H1 (cell line): ENCODE results near the gene ESPNL. TPM values are rescaled to one million over a fixed set of nuclear protein-coding genes. Genes with fewer than 3 reads are reported as not detected.

Experiments
- GTF2F1 ChIP-seq: IDR thresholded peaks from 2 replicates; pipeline ENCODE4 v1.6.1; 2012; ENCODE audit warnings: low read depth, low read length, improper control_type of control experiment, borderline replicate concordance
- polyA plus RNA-seq, 7 experiments: library from polyadenylated mRNA; depleted of rRNA in 3 of 7; stranded (reverse) in 5 of 7; unstranded in 2 of 7; fragments of >200 nt in 5 of 7; fragments of 200-250 nt in 2 of 7; gene quantifications; 1 replicate in 5 of 7; 2 replicates in 1 of 7; 4 replicates in 1 of 7; pipeline versions ENCODE4 v1.2.1 to v1.2.3, GENCODE V29; 2011 to 2013; ENCODE audit warnings: missing spikeins in 2 of 7, mixed read lengths in 2 of 7
- total RNA-seq: library from RNA; stranded (reverse); fragmentation: NEBNext Ultra II Directional; extraction: Animal tissue kit (Norgen Biotek cat#: 25700); gene quantifications from 2 replicates; pipeline ENCODE4 v1.2.1, GENCODE V29; 2021

ESPNL gene
- total and polyA plus RNA-seq, 2 of the 8 experiments (the other 6 are each of a cell fraction or from before 2014, with no cell fraction given), result 0.68 to 1.3 TPM

DNA sequence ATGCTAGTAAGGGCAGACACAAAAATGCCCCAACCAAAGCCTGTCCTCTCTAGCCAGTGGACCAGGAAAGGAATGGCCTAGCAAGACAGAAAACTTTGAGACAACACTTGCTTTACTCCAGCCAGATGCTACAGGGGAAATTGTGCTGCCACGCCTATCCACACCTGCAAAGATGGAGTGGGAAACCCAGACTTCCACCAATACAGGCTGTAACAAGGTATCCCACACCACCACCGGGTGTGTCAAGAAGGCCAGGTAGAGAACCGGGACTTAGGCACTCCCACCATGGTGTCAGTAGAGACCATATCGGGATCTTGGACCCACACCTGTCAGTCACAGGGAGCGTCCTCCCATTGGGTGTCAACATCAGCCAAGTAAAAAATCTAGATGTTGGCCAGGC lies 16.2 kb upstream of the ESPNL start (continued):
- no peak for TF ChIP-seq GTF2F1
